Fibroblast of mammary gland (primary cell): ENCODE measurements around the gene TNFRSF17.
"Not testable (repeated sequence)": the region's sequence is repeated elsewhere in the genome, so short reads cannot be mapped to it uniquely, and the experiment has no call there.

Experiments used
- DNase-seq: peaks from one replicate; pipeline ENCODE4 v3.0.0-alpha.2; 2010; ENCODE audit warnings: low read depth
- H3K4me3 ChIP-seq: 2 replicates; pipeline ENCODE4 v1.5.1; 2011; ENCODE audit warnings: low read depth, mild to moderate bottlenecking, low read length, moderate library complexity; ENCODE audit not compliant: control insufficient read depth
- CTCF ChIP-seq: conservative IDR thresholded peaks from 2 replicates; pipeline ENCODE4 v1.5.1; 2011; ENCODE audit warnings: low read depth, low read length, inconsistent platforms; ENCODE audit not compliant: control insufficient read depth, insufficient read depth

Gene TNFRSF17

DNA sequence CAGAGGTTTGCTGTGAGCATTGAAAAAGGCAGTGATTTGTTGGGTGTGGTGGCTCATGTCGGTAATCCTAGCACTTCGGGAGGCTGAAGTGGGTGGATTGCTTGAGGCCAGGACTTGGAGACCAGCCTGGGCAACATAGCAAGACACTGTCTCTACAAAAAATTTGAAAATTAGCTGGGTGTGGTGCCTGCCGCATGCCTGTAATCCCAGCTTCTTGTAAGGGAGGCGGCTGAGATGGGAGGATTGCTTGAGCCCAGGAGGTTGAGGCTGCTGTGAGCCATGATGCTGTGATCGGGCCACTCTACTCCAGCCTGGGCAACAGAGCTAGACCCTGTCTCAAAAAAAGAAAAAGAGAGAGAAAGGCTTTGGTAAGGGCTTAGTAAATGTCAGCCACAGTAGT is 16.2 kb upstream of the TNFRSF17 start:
- no peak for DNase-seq
- no peak overlapping the region for H3K4me3 ChIP-seq
- no peak for TF ChIP-seq CTCF

DNA sequence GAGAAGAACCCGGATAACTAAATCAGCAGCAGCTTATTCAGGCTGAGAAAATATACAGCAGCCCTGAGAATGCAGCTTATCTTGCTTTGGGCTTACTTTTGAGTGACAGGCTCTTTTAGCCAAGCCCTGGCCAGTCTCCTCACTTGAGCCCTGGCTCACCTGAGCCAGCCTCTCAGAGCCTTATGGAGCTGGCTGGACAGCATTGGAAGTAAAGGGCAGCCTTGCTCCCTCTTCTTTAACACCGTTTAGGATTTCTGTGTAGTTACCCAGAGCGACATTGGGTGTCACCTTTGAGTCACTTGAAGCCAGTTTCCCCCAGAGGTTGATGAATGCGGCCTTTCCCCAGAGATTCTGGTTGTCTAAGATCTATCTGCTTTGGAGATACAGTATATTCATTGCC is 15.5 kb upstream of the TNFRSF17 start:
- H3K4me3 ChIP-seq = no peak overlapping the region
- peak; percentile 46 for TF ChIP-seq CTCF
- peak; percentile 63 for DNase-seq

- no peak for TF ChIP-seq CTCF
- no peak for DNase-seq
- H3K4me3 ChIP-seq = no peak overlapping the region
Measured at GRCh38 chr16:11950388-11950787, 14.6 kb upstream of the TNFRSF17 start.

DNA sequence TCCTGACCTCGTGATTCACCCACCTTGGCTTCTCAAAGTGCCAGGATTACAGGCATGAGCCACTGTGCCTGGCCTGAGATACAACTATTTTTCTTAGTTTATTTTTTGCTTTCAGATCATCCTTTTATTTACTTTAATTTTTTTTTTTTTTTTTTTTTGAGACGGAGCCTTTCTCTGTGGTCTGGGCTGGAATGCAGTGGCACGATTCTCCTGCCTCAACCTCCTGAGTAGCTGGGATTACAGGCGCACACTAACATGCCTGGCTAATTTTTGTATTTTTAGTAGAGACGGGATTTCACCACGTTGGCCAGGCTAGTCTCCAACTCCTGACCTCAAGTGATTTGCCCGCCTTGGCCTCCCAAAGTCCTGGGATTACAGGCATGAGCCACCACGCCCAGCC is 11.4 kb upstream of the TNFRSF17 start:
- DNase-seq, H3K4me3 ChIP-seq: not testable (repeated sequence)

- DNase-seq = peak; percentile 98
- no peak for TF ChIP-seq CTCF
- no peak overlapping the region for H3K4me3 ChIP-seq
Measured at GRCh38 chr16:11955713-11956123, 9.3 kb upstream of the TNFRSF17 start.

DNA sequence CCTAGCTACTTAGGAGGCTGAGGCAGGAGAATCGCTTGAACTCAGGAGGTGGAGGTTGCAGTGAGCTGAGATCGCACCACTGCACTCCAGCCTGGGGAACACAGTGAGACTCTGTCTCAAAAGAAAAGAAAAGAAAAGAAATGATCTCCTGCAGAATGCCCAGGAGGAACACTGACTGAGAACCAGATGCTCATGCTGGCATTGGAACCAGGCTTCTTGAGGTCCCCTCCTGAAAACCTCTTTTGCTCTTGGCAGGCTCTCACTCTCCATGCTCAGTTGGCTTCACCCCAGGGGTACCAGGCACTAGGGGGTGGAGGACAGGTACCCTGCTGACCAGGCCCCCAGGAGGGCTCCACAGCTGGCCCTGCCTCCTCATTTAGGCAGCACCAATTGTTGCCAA is 8.5 kb upstream of the TNFRSF17 start:
- TF ChIP-seq CTCF = no peak
- DNase-seq = no peak
- H3K4me3 ChIP-seq = no peak overlapping the region

DNA sequence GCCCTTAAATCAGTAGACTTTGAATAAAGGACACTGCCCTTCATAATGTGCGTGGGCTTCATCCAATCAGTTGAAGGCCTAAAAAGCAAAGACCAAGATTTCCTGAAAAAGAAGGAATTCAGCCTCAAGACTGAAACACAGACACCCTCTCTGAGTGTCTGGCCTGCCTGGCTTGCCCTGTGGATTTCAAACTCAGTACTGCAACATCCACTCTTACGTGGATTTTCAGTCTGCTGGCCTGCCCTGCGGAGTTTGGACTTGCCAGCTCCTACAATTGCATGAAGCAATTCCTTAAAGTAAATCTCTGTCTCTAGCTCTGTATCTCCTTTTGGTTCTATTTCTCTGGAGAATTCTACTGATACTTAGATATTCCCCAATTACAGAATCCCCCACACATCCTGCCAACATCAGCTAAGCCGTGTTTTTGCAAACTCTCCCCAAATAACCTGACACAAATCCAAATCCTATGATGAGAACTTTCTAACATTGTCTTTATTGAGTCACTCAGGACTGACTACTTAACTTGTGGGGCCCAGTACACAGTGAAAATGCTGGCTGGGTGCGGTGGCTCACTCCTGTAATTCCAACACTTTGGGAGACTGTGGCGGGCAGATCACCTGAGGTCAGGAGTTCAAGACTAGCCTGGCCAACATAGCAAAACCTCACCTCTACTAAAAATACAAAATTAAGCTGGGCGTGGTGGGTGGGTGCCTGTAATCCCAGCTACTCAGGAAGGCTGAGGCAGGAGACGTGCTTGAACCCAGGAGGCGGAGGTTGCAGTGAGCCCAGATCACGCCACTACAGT is 7.2 kb upstream of the TNFRSF17 start:
- no peak overlapping the region for H3K4me3 ChIP-seq
- no peak for TF ChIP-seq CTCF
- peak; percentile 74 for DNase-seq

GRCh38 chr16:11962457-11962856 is 2.6 kb upstream of the TNFRSF17 start:
- DNase-seq, H3K4me3 ChIP-seq: not testable (repeated sequence)

GRCh38 chr16:11962978-11963377 is 2.0 kb upstream of the TNFRSF17 start:
- not testable (repeated sequence) for DNase-seq, H3K4me3 ChIP-seq
